Raji (cell line): ENCODE data around the gene LEFTY2.
A peak's percentile ranks its signal among the peaks of the same experiment; 100 is the strongest.

Experiments
- POLR2A ChIP-seq: IDR thresholded peaks from 2 replicates; pipeline ENCODE4 v1.6.1; 2011; ENCODE audit warnings: low read depth, low read length, control low read depth; ENCODE audit not compliant: insufficient read depth

LEFTY2 gene

GRCh38 chr1:225937048-225937968 is 3.7 kb downstream of the LEFTY2 start:
- TF ChIP-seq POLR2A, result no peak

DNA sequence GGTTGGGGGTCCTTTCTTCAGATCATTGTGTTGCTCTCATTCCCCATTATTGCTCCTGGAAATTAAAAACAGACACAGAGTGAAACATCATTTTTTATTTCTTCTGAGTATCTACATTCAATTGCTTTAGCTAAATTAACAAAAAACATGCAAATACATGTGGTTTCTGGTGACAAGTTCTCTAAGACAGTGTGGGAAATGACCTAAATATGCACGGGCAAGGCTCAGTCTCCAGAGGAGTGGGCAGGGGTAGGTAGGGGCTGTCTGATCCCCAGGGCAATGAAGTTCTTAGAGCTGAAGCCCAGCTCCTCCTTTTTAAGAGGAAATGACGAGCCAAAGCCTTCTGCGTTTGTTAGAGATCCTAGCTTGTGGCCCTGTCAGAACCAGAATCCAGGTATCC is 4.5 kb downstream of the LEFTY2 start:
- no peak for TF ChIP-seq POLR2A

DNA sequence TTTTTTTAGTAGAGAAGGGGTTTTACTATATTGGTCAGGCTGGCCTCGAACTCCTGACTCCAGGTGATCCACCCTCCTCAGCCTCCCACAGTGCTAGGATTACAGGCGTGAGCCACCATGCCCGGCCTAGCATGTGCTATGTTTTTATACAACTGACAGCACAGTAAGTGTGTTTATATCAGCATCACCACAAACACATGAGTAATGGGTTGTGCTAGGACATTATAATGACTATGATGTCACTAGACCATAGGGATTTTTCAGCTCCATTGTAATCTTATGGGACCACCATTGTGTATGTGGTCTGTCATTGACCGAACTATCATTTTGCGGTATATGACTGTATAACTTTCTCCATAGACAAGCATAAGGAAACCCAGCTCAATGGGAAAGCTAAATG is 6.3 kb downstream of the LEFTY2 start:
- no peak for TF ChIP-seq POLR2A

DNA sequence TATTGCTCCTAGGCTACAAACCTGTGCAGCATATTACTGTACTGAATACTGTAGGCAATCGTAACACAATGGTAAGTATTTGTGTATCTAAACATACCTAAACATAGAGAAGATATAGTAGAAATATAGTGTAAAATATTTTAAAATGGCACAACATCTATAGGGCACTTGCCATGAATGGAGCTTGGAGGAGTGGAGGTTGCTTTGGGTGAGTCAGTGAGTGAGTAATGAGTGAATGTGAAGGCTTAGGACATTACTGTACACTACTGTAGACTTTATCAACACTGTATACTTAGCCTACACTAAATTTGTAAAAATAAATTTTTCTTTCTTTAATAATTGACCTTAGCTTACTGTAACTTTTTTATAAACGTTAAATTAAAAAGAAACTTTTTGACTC is 7.9 kb downstream of the LEFTY2 start:
- TF ChIP-seq POLR2A, result no peak

- no peak for TF ChIP-seq POLR2A
Observed at GRCh38 chr1:225931270-225932136, 9.5 kb downstream of the LEFTY2 start.

DNA sequence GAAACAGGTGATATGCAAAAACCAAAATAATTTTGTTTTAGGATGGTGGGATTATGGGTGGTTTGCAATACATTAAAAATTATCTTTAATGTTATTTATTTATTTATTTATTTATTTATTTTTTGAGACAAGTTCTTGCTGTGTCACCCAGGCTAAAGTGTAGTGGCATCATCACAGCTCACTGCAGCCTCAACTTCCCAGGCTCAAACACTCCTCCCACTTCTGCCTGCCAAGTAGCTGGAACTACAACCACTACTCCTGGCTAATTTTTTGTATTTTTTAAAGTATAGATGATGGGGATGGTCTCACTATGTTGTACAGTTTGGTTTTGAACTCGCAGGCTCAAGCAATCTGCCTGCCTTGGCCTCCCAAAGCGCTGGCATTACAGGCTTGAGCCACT is 10.5 kb downstream of the LEFTY2 start:
- TF ChIP-seq POLR2A, result no peak

DNA sequence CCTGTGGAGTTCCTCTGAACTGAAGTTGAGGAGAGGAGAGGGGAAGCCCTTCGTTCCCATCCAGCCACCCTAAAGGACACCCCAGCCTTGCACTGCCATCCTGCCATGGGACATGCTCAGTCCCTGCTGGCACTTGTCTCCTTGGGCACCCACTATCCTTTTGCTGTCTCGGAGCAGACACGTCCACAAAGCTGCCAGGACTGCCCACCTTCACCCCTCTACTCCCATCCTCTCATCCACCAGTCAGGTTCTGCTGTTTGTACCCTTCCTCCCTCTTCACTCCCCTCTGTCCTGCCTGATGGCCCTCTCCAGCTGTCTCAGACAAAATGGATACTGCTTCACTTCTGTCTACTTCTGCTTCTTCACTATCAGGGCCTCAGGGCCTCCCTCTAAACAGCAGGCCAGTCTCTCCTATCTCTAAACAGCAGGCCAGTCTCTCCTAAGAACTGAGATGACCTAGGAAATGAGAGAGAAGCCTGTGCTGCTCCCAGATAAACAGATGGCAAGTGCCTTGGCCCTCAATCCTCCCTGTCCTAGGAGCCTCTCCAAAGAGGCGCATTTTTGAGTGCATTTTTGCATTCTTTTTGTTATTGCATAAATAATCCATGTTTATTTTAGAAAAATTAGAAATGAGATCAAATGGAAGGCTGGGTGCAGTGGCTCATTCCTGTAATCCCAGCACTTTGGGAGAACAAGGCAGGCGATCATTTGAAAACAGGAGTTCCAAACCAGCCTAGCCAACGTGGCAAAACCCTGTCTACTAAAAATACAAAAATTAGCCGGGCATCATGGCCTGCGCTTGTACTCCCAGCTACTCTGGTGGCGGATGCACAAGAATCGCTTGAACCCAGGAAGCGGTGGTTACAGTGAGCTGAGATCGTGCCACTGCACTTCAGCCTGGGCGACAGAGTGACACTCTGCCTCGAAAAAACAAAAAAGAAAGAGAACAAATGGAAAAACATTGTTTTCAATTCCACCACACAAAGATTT is 12.5 kb downstream of the LEFTY2 start:
- no peak for TF ChIP-seq POLR2A

- no peak for TF ChIP-seq POLR2A
Observed at GRCh38 chr1:225926551-225927113, 14.4 kb downstream of the LEFTY2 start.

DNA sequence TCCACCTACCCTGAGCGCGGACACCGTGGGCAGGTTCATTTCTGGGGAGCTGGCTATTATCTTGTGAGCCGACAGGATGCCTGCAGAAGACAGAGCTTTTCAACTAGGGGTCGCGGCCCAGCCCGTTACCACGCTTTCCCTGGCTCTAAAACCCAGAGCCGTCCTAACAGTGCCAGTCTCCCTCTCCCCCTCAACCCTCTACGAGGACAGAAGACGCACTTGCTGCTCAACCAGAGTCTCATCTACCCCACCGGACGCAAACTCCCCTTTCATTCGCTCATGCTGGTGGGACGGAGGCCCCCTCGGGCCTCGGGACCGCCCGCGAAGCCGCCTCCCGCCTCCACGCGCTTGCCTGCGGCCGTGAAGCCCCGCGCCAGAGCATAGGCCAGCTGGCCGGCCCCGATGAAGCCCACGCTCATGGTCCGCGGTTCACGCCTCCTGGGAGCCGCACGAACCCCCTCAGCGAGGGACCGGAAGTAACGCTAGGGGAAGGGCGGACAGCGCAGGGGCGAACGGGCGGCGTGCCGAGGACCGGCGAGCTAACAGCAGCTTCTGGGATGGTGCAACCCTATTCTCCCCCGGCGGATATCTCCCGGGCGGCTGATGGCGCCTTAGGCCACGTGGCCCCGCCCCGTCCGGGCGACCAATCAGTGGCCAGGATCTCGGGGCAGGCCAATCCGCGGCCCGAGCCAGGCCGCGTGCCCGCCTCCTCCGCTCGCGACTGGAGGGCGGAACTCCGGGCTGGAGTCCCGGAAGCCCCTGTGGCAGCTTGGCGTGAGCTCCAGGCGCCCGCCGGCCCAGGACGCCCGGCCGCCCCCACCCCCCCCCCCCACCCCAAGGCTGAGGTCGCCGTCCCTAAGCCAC is 17.1 kb downstream of the LEFTY2 start, which contains the start of gene PYCR2:
Gene PYCR2 (minus strand): TSS at position 559 of the 864 bp plus-strand sequence. CDS start 140 bp downstream, at position 419.
- TF ChIP-seq POLR2A, result peak; percentile 98

DNA sequence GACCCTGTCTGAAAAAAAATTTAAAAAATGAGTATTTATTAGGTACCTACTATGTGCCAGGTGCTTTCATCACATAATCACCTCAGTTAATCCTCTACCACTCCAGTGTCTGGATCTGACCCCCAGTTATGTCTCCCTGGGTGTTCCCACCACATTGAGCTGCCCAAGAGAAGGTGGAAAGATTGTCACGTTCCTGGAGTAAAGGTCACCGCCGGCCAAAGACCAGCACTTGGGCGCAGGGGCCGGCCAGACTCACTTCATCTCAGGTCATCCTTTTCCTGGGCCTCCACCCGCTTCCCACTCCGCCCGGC is 17.7 kb downstream of the LEFTY2 start:
- TF ChIP-seq POLR2A, result no peak

DNA sequence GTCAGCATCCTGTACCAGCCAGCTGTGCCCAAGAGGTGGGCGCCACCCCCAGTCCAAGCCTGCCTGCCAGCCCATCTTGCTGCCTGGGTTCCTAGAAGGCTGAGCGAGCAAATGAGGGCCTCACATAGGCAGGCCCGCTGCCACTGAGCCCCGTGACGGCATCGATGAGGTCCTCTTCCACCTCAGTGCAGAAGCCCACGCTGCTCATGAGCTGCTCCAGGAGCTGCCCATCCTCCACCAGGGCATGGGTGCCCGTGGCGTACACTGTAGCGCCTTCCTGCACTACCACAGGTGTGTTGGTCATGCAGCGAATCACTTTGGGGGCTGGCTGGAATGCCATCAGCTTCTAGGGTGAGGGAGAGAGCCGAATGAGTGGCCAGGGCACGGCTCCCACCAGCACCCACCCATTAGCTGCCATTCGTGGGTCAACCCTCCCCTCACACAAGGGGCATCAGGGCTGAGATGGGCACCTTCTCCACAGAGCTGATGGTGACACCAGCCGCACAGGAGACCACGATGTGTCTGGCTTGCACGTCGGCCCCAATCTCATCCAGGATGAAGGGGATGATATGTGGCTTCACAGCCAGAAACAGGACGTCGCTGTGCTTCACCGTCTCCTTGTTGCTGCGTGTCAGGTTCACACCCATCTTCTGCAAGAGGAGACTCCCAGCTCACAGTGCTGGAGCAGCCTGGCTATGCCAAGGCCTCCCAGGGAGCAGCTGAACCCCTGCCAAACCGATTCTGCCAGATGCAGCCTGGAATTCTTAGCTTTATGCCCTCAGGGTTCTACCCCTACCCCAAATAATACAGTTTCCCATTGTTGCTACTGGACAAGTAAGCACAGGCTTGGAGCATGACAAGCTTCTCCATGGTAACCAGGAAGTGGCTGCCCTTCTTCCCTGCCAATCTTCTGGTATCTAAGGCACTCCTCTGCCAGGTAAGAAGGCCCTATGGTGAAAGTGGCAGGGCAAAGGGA is 19.0 kb downstream of the LEFTY2 start:
- TF ChIP-seq POLR2A, result peak; percentile 22; the same call in 1 of the 2 replicates

- no peak for TF ChIP-seq POLR2A
Observed at GRCh38 chr1:225919906-225920305, 21.1 kb downstream of the LEFTY2 start.
